Erythroblast (primary cell): Measurements from ENCODE around the gene CGNL1.

Experiments
- GATA1 ChIP-seq: IDR thresholded peaks from 2 replicates; pipeline ENCODE4 v1.6.1; 2011; ENCODE audit warnings: low read depth, mild to moderate bottlenecking, control low read depth, low read length, moderate library complexity
- POLR2A ChIP-seq: IDR thresholded peaks from 2 replicates; pipeline ENCODE4 v1.6.1; 2011; ENCODE audit warnings: mild to moderate bottlenecking, low read length

DNA sequence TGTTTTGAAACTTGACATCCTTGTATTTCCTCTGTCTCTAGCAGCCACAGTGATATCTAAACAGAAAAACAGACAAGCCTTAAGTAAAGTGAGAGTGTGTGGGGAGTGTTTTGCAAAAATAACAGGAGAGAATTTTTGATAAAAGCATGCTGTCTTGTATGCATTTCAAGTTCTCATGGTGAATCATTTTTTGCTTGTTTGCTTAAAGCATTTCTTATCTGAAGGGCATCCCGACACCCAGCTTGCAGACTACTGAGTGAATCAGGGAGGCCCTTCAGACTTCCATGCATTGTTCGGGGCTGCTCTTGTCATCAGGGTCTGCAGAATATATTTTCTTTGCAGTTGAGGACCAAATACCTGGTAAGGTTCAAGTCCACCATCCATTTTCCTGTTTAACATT, 8.5 kb downstream of the CGNL1 start:
- TF ChIP-seq POLR2A = no peak
- TF ChIP-seq GATA1 = no peak
